Measurements from ENCODE around the gene MAGI1. TPM values are rescaled to one million over a fixed set of nuclear protein-coding genes. Genes with fewer than 3 reads are reported as not detected.
A peak's percentile ranks its signal among the peaks of the same experiment; 100 is the strongest.

MAGI1 gene
- total RNA-seq, 1 experiment from 2014 or later = 58.2 TPM

- ChIA-PET POLR2A (no interaction called here), CTCF (interaction anchor here (1.0 to 1.8 kb wide), 5 partner anchors 11 to 813 kb away, joined by 3 to 18 read pairs (median 6); no protein-coding TSS in a partner anchor)
- H3K9me3 Mint-ChIP-seq = no peaks in the 10 kb centered on the region
- H3K4me1 Mint-ChIP-seq = peaks cover 46% of the 10 kb centered on the region
- DNase-seq (ENCODE audit: low spot score) (no peak), ATAC-seq (no peak)
- TF ChIP-seq ATF1 (CRISPR knock-in tag; IDR thresholded peaks at IDR 0.05) (no peak), ZNF317 (CRISPR knock-in tag; IDR thresholded peaks at IDR 0.05; ENCODE audit: borderline replicate concordance, low read depth) (no peak)
- H3K27ac Mint-ChIP-seq = no peak overlapping the region
- H3K36me3 Mint-ChIP-seq = no peaks in the 10 kb centered on the region
- no peaks in the 10 kb centered on the region for H3K27me3 Mint-ChIP-seq (ENCODE audit: low read depth)
- H3K4me3 Mint-ChIP-seq = no peak overlapping the region
Observed at GRCh38 chr3:65343026-65343425, 695.7 kb downstream of the MAGI1 start.

DNA sequence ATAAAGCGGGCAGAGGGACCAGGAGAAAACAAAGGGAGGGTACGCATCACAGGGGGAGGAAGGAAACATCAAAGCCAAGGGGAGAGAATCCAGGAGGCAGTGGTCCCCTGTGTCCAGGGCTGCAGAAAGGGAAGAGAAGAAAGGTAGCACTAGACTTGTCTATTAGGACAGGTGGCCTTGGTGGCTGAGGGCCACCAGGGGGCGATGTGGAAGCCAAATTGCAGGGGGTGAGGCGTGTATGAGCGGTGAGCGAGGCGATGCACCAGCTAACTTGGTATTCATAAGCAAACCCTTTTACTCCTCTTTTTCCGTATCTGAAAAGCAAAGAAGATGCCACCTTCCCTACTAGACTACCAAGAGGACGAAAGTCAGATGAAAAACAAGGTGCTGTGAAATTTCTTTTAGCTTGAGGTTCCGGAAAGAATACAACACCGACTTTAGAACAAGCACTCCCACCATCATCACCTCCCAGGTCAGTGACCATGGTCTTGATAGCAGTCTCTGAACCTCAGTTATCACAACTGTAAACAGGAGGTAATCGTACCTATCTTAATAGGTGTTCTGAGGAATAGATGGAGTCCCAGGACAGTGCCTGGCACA, 696.5 kb downstream of the MAGI1 start:
- DNase-seq (ENCODE audit: low spot score) (peak; percentile 87), ATAC-seq (peak; percentile 91)
- TF ChIP-seq ZNF138 (CRISPR knock-in tag; conservative IDR thresholded peaks at IDR 0.05) (no peak), ZNF281 (CRISPR knock-in tag; IDR thresholded peaks at IDR 0.05) (no peak), ZNF512 (CRISPR knock-in tag; IDR thresholded peaks at IDR 0.05; ENCODE audit: borderline replicate concordance) (no peak), ZNF263 (CRISPR knock-in tag; IDR thresholded peaks at IDR 0.05; ENCODE audit: low read depth) (no peak), ZNF423 (CRISPR knock-in tag; IDR thresholded peaks at IDR 0.05) (no peak), JUN (CRISPR knock-in tag; IDR thresholded peaks at IDR 0.05) (no peak), CTCF (IDR thresholded peaks at IDR 0.05) (peak; percentile 85), ELF4 (CRISPR knock-in tag; IDR thresholded peaks at IDR 0.05; ENCODE audit: low read depth) (no peak), MYBL2 (CRISPR knock-in tag; IDR thresholded peaks at IDR 0.05) (0 out of 2 replicates have a peak, but pooled peaks have one; percentile 41), RELA (CRISPR knock-in tag; IDR thresholded peaks at IDR 0.05; ENCODE audit: borderline replicate concordance) (no peak), NR2C2 (CRISPR knock-in tag; IDR thresholded peaks at IDR 0.05) (no peak), EMX1 (CRISPR knock-in tag; IDR thresholded peaks at IDR 0.05) (no peak)
- TF ChIP-seq, protein P1, sequence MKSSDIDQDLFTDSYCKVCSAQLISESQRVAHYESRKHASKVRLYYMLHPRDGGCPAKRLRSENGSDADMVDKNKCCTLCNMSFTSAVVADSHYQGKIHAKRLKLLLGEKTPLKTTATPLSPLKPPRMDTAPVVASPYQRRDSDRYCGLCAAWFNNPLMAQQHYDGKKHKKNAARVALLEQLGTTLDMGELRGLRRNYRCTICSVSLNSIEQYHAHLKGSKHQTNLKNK (CRISPR knock-in tag; IDR thresholded peaks at IDR 0.05) = no peak
- TF ChIP-seq, protein P2, sequence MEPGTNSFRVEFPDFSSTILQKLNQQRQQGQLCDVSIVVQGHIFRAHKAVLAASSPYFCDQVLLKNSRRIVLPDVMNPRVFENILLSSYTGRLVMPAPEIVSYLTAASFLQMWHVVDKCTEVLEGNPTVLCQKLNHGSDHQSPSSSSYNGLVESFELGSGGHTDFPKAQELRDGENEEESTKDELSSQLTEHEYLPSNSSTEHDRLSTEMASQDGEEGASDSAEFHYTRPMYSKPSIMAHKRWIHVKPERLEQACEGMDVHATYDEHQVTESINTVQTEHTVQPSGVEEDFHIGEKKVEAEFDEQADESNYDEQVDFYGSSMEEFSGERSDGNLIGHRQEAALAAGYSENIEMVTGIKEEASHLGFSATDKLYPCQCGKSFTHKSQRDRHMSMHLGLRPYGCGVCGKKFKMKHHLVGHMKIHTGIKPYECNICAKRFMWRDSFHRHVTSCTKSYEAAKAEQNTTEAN (CRISPR knock-in tag; IDR thresholded peaks at IDR 0.05) = no peak
- peaks cover 46% of the 10 kb centered on the region for H3K4me1 Mint-ChIP-seq
- POLR2A ChIA-PET = no interaction called here
- H3K36me3 Mint-ChIP-seq = no peaks in the 10 kb centered on the region
- no peak overlapping the region for H3K27ac Mint-ChIP-seq
- no peaks in the 10 kb centered on the region for H3K27me3 Mint-ChIP-seq (ENCODE audit: low read depth)
- no peak overlapping the region for H3K4me3 Mint-ChIP-seq
- no peaks in the 10 kb centered on the region for H3K9me3 Mint-ChIP-seq
- CTCF ChIA-PET = interaction anchor here (0.6 to 1.8 kb wide), 14 partner anchors 8 to 812 kb away, joined by 3 to 18 read pairs (median 4); no protein-coding TSS in a partner anchor

All from WTC11 (cell line).